ENCODE results near the gene RNF157.

RNF157 gene

DNA sequence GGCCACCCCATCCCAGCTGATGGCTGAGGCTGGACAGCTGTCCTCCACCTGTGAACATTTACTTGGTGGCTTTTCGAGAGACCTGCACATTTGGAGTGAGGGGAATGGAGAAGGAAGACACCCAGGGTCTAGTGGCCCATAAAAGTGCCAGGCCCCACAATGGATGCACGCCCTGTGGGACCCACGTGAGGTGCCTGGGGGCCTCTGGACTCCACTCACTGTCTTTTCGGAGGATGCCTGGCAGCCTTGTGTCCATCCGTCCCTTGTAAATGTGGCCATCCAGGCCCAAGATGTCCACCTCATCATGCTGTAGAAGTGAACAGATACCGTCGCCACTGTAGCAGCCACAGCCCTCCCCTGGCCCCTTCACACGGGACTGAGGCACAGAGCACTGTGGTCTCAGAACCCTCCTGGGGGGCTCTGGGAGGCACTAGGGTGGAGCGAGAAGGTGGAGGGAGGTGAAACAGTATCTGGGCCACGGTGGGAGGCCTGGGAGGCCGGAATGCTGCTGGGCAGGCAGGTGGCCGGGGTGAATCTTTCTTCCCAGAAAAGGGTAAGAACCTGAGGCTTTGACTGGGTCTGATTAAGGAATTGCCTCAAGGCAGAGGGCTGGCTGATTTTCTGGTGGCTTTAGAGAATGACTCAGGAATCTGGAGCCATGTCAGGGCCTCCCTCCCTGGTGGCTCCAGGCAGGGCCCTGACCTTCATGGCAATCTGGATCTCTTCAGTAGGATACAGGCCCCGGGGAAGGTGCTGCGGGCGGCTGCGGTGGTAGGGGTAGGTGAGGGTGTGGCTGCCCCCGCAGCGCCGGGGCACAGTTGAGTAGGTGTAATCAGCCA is 36.4 kb upstream of the RNF157 start:
- H3K27ac ChIP-seq, result peak overlapping the region in 8 of 11 experiments; percentile 3 to 56 (median 40); a peak in 10 of 22 replicates
- peak overlapping the region in 6 of 11 experiments; percentile 12 to 45 (median 33); a peak in 6 of 22 replicates for H3K9ac ChIP-seq
- peak overlapping the region in 10 of 11 experiments; percentile 12 to 59 (median 42); a peak in 10 of 22 replicates for H3K4me2 ChIP-seq

DNA sequence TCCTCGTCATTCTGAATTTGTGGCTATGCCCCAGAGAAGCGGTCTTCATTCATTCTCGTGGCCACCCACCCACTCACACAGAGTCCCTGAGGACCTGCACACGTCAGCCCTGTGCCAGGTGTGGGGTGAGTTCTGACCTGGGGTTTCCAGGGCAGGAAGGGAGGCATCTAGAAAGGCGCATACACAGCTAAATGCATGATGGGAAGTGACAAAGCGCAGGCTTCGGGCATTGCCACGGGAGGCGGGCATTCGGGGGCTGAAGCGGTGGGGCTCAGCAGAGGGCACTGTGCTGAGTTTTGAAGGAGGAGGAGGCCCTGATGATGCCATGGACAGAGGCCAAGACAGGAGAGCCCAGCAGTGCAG is 35.8 kb upstream of the RNF157 start:
- peak overlapping the region in 1 of 11 experiments; percentile 55; a peak in 2 of 22 replicates for H3K27ac ChIP-seq
- H3K4me2 ChIP-seq, result peak overlapping the region in 10 of 11 experiments; percentile 12 to 59 (median 42); a peak in 16 of 22 replicates
- H3K9ac ChIP-seq, result peak overlapping the region in 2 of 11 experiments; percentile 33 to 45; a peak in 2 of 22 replicates
- peaks cover 0 to 33% (median 0%) of the 10 kb centered on the region in 11 experiments; a peak in 7 of 22 replicates for H4K20me1 ChIP-seq
- TF ChIP-seq Cebpa-rat (IDR thresholded peaks at IDR 0.05), result no peak
- H3K27me3 ChIP-seq, result no peaks in the 10 kb centered on the region
- H3K36me3 ChIP-seq, result peaks cover 0 to 6% (median 2%) of the 10 kb centered on the region in 11 experiments; a peak in 12 of 22 replicates
- H3K4me1 ChIP-seq, result peaks cover 51 to 67% (median 62%) of the 10 kb centered on the region in 10 experiments
- no peak overlapping the region for H3K4me3 ChIP-seq
- no peaks in the 10 kb centered on the region for H3K9me3 ChIP-seq (replicated peaks in 1 of 11)

More for the DNA sequence above, 36.4 kb upstream of the RNF157 start:
- Histone ChIP-seq H3K4me1 (peaks cover 45 to 61% (median 56%) of the 10 kb centered on the region in 10 experiments), H3K4me3 (no peak overlapping the region), H3K27me3 (no peaks in the 10 kb centered on the region), H3K36me3 (no peaks in the 10 kb centered on the region), H4K20me1 (peaks cover 0 to 27% (median 0%) of the 10 kb centered on the region in 11 experiments; a peak in 6 of 22 replicates), H3K9me3 (replicated peaks in 1 of 11) (no peaks in the 10 kb centered on the region)
- no peak for TF ChIP-seq Cebpa-rat (IDR thresholded peaks at IDR 0.05)

DNA sequence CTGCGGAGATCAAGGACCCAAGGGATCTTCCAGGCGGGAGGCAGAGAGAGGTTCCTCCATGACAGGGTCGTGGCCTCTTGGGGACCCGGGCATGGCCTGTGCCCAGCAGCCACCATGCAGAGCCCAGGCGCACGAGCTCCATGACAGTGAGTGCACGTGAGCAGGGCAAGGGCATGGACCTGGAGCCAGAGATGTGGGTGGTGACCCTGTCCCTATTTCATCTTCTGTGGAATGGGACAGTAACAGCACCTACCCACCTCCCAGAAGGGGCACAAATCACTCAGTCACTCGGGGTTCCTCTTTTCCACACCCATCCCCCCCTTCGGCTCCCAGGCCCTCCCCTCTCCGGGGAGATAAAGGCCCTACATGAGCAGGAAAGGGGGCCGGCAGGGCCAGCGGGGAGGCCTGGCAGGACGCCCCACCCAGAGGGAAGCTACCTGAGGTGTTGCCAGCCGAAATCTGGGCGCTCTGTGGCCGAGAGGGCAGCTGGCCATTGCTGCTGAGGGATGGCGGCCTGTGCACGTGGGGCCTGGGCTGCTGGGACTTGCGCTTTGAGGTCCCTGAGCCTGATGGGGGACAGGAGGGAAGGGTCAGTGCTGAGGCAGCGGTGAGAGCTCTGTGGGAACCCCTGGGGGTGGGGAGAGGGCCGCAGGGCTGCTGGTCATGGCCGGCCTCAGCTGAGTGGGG is 35.2 kb upstream of the RNF157 start:
- Histone ChIP-seq H3K9me3 (replicated peaks in 1 of 11) (no peaks in the 10 kb centered on the region), H3K27ac (peak overlapping the region in 3 of 11 experiments; percentile 2 to 36 (median 9); a peak in 4 of 22 replicates), H3K4me2 (peak overlapping the region in 10 of 11 experiments; percentile 12 to 59 (median 42); a peak in 17 of 22 replicates), H3K4me3 (no peak overlapping the region), H3K36me3 (peaks cover 0 to 11% (median 7%) of the 10 kb centered on the region in 11 experiments; a peak in 18 of 22 replicates), H3K27me3 (no peaks in the 10 kb centered on the region), H3K9ac (peak overlapping the region in 2 of 11 experiments; percentile 26 to 33; a peak in 2 of 22 replicates), H3K4me1 (peaks cover 57 to 72% (median 67%) of the 10 kb centered on the region in 10 experiments), H4K20me1 (peaks cover 0 to 39% (median 0%) of the 10 kb centered on the region in 11 experiments; a peak in 7 of 22 replicates)
- no peak for TF ChIP-seq Cebpa-rat (IDR thresholded peaks at IDR 0.05)

DNA sequence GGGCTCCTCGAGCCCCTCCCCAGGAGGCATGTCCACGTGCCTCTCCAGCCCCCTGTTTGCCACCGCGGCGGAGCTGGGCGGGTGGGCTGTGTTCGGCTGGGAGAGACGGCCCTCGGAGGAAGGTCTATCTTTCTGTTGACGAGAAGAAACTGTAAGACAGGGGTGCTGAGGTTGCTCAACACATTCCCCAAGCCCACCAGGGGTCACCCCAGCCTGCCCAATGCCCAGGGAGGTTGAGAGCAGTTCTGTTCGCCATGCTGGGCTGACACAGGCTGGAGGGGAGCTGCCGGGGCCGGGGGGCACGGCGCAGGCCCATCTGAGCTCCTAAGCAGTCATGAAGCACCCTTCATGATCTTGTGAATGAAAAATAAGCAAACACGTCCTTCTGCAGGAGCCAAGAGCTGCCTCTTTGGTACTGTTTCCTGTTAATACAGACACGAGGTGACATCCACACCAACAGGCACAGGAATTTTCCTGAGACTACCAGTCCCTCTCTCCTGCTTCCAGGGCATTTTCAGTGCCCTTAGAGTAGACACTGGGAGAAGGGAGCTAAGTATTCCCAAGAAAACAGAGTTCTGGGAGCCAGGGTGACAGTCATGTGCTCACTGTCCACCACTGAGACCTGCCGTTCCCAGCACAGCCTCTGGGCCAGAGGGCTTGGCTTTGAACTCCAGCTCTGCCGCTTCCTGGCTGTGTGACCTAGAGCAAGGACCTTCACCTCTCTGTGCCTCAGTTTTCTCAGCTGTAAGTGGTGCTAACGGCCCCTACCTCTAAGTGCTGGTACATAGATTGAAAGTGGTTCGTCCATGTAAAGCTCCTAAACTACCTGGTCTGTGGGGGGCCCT is 34.0 kb upstream of the RNF157 start:
- peak overlapping the region in 7 of 11 experiments; percentile 7 to 100 (median 93); a peak in 7 of 22 replicates for H3K4me2 ChIP-seq
- peaks cover 8 to 20% (median 16%) of the 10 kb centered on the region in 11 experiments; a peak in 21 of 22 replicates for H3K36me3 ChIP-seq
- no peaks in the 10 kb centered on the region for H3K9me3 ChIP-seq (replicated peaks in 1 of 11)
- no peaks in the 10 kb centered on the region for H3K27me3 ChIP-seq
- H3K4me1 ChIP-seq, result peaks cover 67 to 84% (median 79%) of the 10 kb centered on the region in 10 experiments
- TF ChIP-seq Cebpa-rat (IDR thresholded peaks at IDR 0.05), result no peak
- peak overlapping the region in 7 of 11 experiments; percentile 2 to 22 (median 15); a peak in 4 of 22 replicates for H3K9ac ChIP-seq
- H4K20me1 ChIP-seq, result peaks cover 0 to 47% (median 8%) of the 10 kb centered on the region in 11 experiments; a peak in 12 of 22 replicates
- H3K27ac ChIP-seq, result peak overlapping the region in 10 of 11 experiments; percentile 8 to 99 (median 72); a peak in 15 of 22 replicates
- no peak overlapping the region for H3K4me3 ChIP-seq

DNA sequence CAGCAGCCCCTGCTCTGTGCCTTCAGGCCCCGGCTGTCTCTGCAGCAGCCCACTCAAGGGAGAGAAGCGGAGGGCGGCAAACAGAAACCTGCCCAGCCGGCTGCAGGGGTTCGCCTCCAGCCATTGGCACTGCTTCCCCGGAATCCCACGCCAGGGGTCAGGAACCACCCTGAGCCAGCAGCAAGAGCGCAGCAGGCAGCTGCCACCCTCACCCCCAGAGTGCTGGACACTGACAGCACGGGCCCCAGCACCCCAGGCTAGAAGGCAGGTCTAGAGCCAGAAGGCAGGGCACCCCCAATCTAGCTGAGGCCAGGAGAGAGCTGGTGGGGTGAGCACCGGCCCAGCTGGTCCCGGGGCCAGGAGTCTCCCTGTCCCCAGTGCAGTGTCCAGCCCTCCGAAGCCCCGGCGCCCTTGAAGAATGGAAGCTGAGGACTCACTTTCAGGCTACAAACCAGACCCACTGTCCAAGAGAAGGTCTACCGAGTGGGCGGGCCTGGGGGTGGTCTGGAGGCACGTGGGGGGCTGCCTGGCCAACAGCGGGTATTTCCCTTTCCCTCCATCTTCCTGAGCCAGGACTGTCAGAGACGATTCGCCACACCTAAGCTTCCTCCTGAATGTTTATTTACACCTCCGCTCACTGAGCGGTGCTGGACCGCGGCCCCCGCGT is 33.3 kb upstream of the RNF157 start:
- Histone ChIP-seq H4K20me1 (peaks cover 0 to 54% (median 11%) of the 10 kb centered on the region in 11 experiments; a peak in 12 of 22 replicates), H3K9ac (peak overlapping the region in 7 of 11 experiments; percentile 22 to 100 (median 79); a peak in 7 of 22 replicates), H3K36me3 (peaks cover 15 to 28% (median 23%) of the 10 kb centered on the region in 11 experiments; a peak in 21 of 22 replicates), H3K9me3 (replicated peaks in 1 of 11) (no peaks in the 10 kb centered on the region), H3K27ac (peak overlapping the region in 10 of 11 experiments; percentile 17 to 99 (median 84); a peak in 16 of 22 replicates), H3K4me3 (no peak overlapping the region), H3K4me1 (peaks cover 74 to 92% (median 87%) of the 10 kb centered on the region in 10 experiments), H3K27me3 (no peaks in the 10 kb centered on the region), H3K4me2 (peak overlapping the region in 10 of 11 experiments; percentile 91 to 100 (median 98); a peak in 15 of 22 replicates)
- TF ChIP-seq Cebpa-rat (IDR thresholded peaks at IDR 0.05), result no peak

DNA sequence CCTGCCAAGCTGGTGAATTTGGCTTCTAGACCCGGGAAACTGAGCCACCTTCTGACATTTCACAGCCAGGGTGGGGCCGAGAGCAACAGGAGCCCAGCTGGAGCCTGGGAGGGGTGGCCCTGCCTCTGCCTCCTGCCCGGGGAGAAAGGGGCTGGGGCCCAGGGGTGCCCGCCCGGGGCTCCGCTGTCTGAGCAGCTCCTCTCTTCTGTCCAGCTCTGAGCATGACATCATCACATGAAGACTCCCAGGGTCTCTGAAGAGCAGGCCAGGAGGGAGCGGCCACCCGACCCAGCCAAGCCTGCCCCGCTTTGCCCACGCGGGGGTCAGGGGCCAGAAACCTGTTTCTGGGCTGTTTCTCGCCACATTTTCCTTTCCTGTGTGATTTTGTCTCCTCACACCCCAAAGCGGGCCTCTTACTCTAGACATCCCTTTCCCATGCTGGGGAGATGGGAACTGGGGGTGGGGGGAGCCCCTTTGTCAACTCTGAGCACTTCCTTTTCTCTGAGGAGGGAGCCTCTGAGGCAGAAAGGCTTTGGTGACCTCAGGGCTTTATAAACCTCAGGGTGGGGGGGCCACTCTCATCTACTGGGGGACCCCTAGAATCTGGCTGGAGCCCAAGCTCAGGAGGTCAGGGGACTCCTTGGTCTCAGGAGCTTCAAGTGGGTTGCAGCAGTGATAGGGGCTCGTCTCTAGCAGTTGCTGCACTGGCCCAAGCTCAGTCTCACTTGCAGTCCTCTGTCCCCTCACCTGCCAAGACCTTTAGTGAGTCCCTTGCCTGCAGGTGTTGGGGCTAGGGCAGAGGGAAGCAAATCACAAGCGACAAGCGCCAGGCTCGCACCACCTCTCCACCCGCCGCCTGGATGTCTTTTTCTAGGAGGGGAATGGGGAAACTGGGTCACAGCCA is 32.5 kb upstream of the RNF157 start:
- Histone ChIP-seq H4K20me1 (peaks cover 0 to 54% (median 11%) of the 10 kb centered on the region in 11 experiments; a peak in 12 of 22 replicates), H3K36me3 (peaks cover 19 to 32% (median 26%) of the 10 kb centered on the region in 11 experiments; a peak in 21 of 22 replicates), H3K27me3 (no peaks in the 10 kb centered on the region), H3K27ac (peak overlapping the region; percentile 70 to 99 (median 84)), H3K4me2 (peak overlapping the region; percentile 91 to 100 (median 98)), H3K4me1 (peaks cover 82 to 97% (median 92%) of the 10 kb centered on the region in 10 experiments), H3K4me3 (peak overlapping the region in 9 of 10 experiments; percentile 34 to 67 (median 48); a peak in 10 of 20 replicates), H3K9me3 (replicated peaks in 1 of 11) (no peaks in the 10 kb centered on the region), H3K9ac (peak overlapping the region; percentile 72 to 100 (median 79))
- no peak for TF ChIP-seq Cebpa-rat (IDR thresholded peaks at IDR 0.05)
